ENCODE measurements around the gene TP53TG3D. TPM values are rescaled to one million over a fixed set of nuclear protein-coding genes. Genes with fewer than 3 reads are reported as not detected.
"Not testable (repeated sequence)": the region's sequence is repeated elsewhere in the genome, so short reads cannot be mapped to it uniquely, and the experiment has no call there.

Gene TP53TG3D
- total RNA-seq = not detected in 2 replicates
- long read RNA-seq = 0 reads

GRCh38 chr16:32252986-32253385 lies at the start of gene TP53TG3D:
Gene TP53TG3D (plus strand): TSS chr16:32253286. CDS start chr16:32253354, 68 bp downstream.
- H3K9me3 Mint-ChIP-seq (ENCODE audit: low read depth); H3K4me3 Mint-ChIP-seq (ENCODE audit: low read depth); H3K36me3 Mint-ChIP-seq (ENCODE audit: insufficient read depth); H3K4me1 Mint-ChIP-seq (ENCODE audit: low read depth); H3K27me3 Mint-ChIP-seq; DNase-seq (ENCODE audit: low spot score, unreplicated experiment); H3K27ac Mint-ChIP-seq: not testable (repeated sequence)

- H3K27ac Mint-ChIP-seq; H3K9me3 Mint-ChIP-seq (ENCODE audit: low read depth): not testable (repeated sequence)
Observed at GRCh38 chr16:32253507-32253906, 421 bp downstream of the TP53TG3D start.

GRCh38 chr16:32261526-32261925 lies 8.4 kb downstream of the TP53TG3D start:
- H3K4me1 Mint-ChIP-seq (ENCODE audit: low read depth); DNase-seq (ENCODE audit: low spot score, unreplicated experiment); H3K27ac Mint-ChIP-seq; H3K9me3 Mint-ChIP-seq (ENCODE audit: low read depth); H3K4me3 Mint-ChIP-seq (ENCODE audit: low read depth); H3K27me3 Mint-ChIP-seq; H3K36me3 Mint-ChIP-seq (ENCODE audit: insufficient read depth): not testable (repeated sequence)

More at GRCh38 chr16:32253507-32253906, 421 bp downstream of the TP53TG3D start:
- not testable (repeated sequence) for DNase-seq (ENCODE audit: low spot score, unreplicated experiment); H3K27me3 Mint-ChIP-seq; H3K36me3 Mint-ChIP-seq (ENCODE audit: insufficient read depth); H3K4me3 Mint-ChIP-seq (ENCODE audit: low read depth); H3K4me1 Mint-ChIP-seq (ENCODE audit: low read depth)

- H3K36me3 Mint-ChIP-seq (ENCODE audit: insufficient read depth); DNase-seq (ENCODE audit: low spot score, unreplicated experiment); H3K4me1 Mint-ChIP-seq (ENCODE audit: low read depth); H3K27me3 Mint-ChIP-seq; H3K4me3 Mint-ChIP-seq (ENCODE audit: low read depth); H3K27ac Mint-ChIP-seq; H3K9me3 Mint-ChIP-seq (ENCODE audit: low read depth): not testable (repeated sequence)
Observed at GRCh38 chr16:32263552-32263951, 10.5 kb downstream of the TP53TG3D start.

GRCh38 chr16:32281910-32282309 lies 28.8 kb downstream of the TP53TG3D start:
- DNase-seq (ENCODE audit: low spot score, unreplicated experiment); H3K36me3 Mint-ChIP-seq (ENCODE audit: insufficient read depth); H3K4me1 Mint-ChIP-seq (ENCODE audit: low read depth); H3K9me3 Mint-ChIP-seq (ENCODE audit: low read depth); H3K4me3 Mint-ChIP-seq (ENCODE audit: low read depth); H3K27me3 Mint-ChIP-seq: not testable (repeated sequence)
- H3K27ac Mint-ChIP-seq = peak overlapping the region; percentile 91

- H3K36me3 Mint-ChIP-seq (ENCODE audit: insufficient read depth); H3K27ac Mint-ChIP-seq; H3K4me3 Mint-ChIP-seq (ENCODE audit: low read depth); H3K9me3 Mint-ChIP-seq (ENCODE audit: low read depth); H3K27me3 Mint-ChIP-seq; DNase-seq (ENCODE audit: low spot score, unreplicated experiment); H3K4me1 Mint-ChIP-seq (ENCODE audit: low read depth): not testable (repeated sequence)
Observed at GRCh38 chr16:32283024-32283423, 29.9 kb downstream of the TP53TG3D start.

- not testable (repeated sequence) for H3K36me3 Mint-ChIP-seq (ENCODE audit: insufficient read depth); H3K27me3 Mint-ChIP-seq; H3K9me3 Mint-ChIP-seq (ENCODE audit: low read depth); H3K4me1 Mint-ChIP-seq (ENCODE audit: low read depth); H3K27ac Mint-ChIP-seq; DNase-seq (ENCODE audit: low spot score, unreplicated experiment); H3K4me3 Mint-ChIP-seq (ENCODE audit: low read depth)
Observed at GRCh38 chr16:32283917-32284495, 30.9 kb downstream of the TP53TG3D start.

- DNase-seq (ENCODE audit: low spot score, unreplicated experiment); H3K4me3 Mint-ChIP-seq (ENCODE audit: low read depth); H3K36me3 Mint-ChIP-seq (ENCODE audit: insufficient read depth); H3K4me1 Mint-ChIP-seq (ENCODE audit: low read depth); H3K27me3 Mint-ChIP-seq; H3K9me3 Mint-ChIP-seq (ENCODE audit: low read depth); H3K27ac Mint-ChIP-seq: not testable (repeated sequence)
Observed at GRCh38 chr16:32284800-32285796, 32.0 kb downstream of the TP53TG3D start.

GRCh38 chr16:32286193-32286592 lies 33.1 kb downstream of the TP53TG3D start:
- H3K4me3 Mint-ChIP-seq (ENCODE audit: low read depth) = not testable (repeated sequence)

GRCh38 chr16:32287743-32288142 lies 34.7 kb downstream of the TP53TG3D start:
- not testable (repeated sequence) for H3K4me3 Mint-ChIP-seq (ENCODE audit: low read depth); H3K9me3 Mint-ChIP-seq (ENCODE audit: low read depth); H3K36me3 Mint-ChIP-seq (ENCODE audit: insufficient read depth); H3K4me1 Mint-ChIP-seq (ENCODE audit: low read depth); H3K27ac Mint-ChIP-seq; DNase-seq (ENCODE audit: low spot score, unreplicated experiment); H3K27me3 Mint-ChIP-seq

More at GRCh38 chr16:32286193-32286592, 33.1 kb downstream of the TP53TG3D start:
- not testable (repeated sequence) for DNase-seq (ENCODE audit: low spot score, unreplicated experiment); H3K4me1 Mint-ChIP-seq (ENCODE audit: low read depth); H3K9me3 Mint-ChIP-seq (ENCODE audit: low read depth); H3K27me3 Mint-ChIP-seq; H3K36me3 Mint-ChIP-seq (ENCODE audit: insufficient read depth); H3K27ac Mint-ChIP-seq

GRCh38 chr16:32289197-32289596 lies 36.1 kb downstream of the TP53TG3D start:
- H3K27me3 Mint-ChIP-seq; H3K9me3 Mint-ChIP-seq (ENCODE audit: low read depth); H3K4me3 Mint-ChIP-seq (ENCODE audit: low read depth); H3K36me3 Mint-ChIP-seq (ENCODE audit: insufficient read depth); DNase-seq (ENCODE audit: low spot score, unreplicated experiment); H3K27ac Mint-ChIP-seq; H3K4me1 Mint-ChIP-seq (ENCODE audit: low read depth): not testable (repeated sequence)

- not testable (repeated sequence) for H3K4me3 Mint-ChIP-seq (ENCODE audit: low read depth); DNase-seq (ENCODE audit: low spot score, unreplicated experiment); H3K27me3 Mint-ChIP-seq; H3K36me3 Mint-ChIP-seq (ENCODE audit: insufficient read depth); H3K4me1 Mint-ChIP-seq (ENCODE audit: low read depth); H3K9me3 Mint-ChIP-seq (ENCODE audit: low read depth); H3K27ac Mint-ChIP-seq
Observed at GRCh38 chr16:32302776-32303175, 49.7 kb downstream of the TP53TG3D start.
